IMR-90 (cell line): Measurements from ENCODE around the gene RPN1. TPM values are rescaled to one million over a fixed set of nuclear protein-coding genes. Genes with fewer than 3 reads are reported as not detected.

ENCODE experiments used
- ATAC-seq: fragments of 200-7000 bp; cut with Tn5 transposase; 2 replicates; pipeline ENCODE4 v1.9.1; 2020; ENCODE audit warnings: low read depth, mild to moderate bottlenecking, moderate library complexity
- BruUV-seq: library from RNA; stranded (reverse); fragments of 400-500 nt; replicated peaks from 2 replicates; lab custom pipeline; 2021; lab: Mats Ljungman, UMichigan
- CTCF ChIA-PET: fragments of 300-600 bp; formaldehyde crosslinking; extraction: SDS; loops from one replicate; lab custom pipeline; 2021; ENCODE audit warnings: antibody characterized with exemption; lab: Yijun Ruan, JAX
- POLR2A ChIA-PET: fragments of 300-600 bp; sonication (Branson Sonifier 250); formaldehyde crosslinking; loops from one replicate; lab custom pipeline; 2022; ENCODE audit warnings: antibody characterized with exemption; ENCODE audit not compliant: unreplicated experiment; lab: Charles Lee
- DNase-seq: peaks from one replicate; pipeline ENCODE4 v3.0.0; 2013
- H2AFZ ChIP-seq: replicated peaks from 2 replicates; pipeline ENCODE3; 2013; ENCODE audit warnings: low read length, mild to moderate bottlenecking; ENCODE audit not compliant: poor library complexity
- H2AK5ac ChIP-seq: 2 replicates; pipeline ENCODE4 v1.6.1; 2013; ENCODE audit warnings: low read depth, low read length, inconsistent platforms
- H2AK9ac ChIP-seq: replicated peaks from 2 replicates; pipeline ENCODE3; 2013; ENCODE audit warnings: mild to moderate bottlenecking, low read depth, low read length, moderate library complexity; ENCODE audit not compliant: poor library complexity
- H2BK120ac ChIP-seq: 2 replicates; pipeline ENCODE4 v1.6.1; 2013; ENCODE audit warnings: low read depth, low read length, inconsistent platforms
- H2BK15ac ChIP-seq: 3 replicates; pipeline ENCODE4 v1.6.1; 2013; ENCODE audit warnings: low read depth, low read length, inconsistent platforms
- H2BK20ac ChIP-seq: 2 replicates; pipeline ENCODE4 v1.6.1; 2013; ENCODE audit warnings: low read depth, mild to moderate bottlenecking, inconsistent platforms, low read length, moderate library complexity
- H2BK5ac ChIP-seq: 2 replicates; pipeline ENCODE4 v1.6.1; 2013; ENCODE audit warnings: mild to moderate bottlenecking, low read depth, low read length, inconsistent platforms; ENCODE audit not compliant: poor library complexity, severe bottlenecking
- H3K14ac ChIP-seq: replicated peaks from 2 replicates; pipeline ENCODE4 v1.6.1; 2013; ENCODE audit warnings: low read depth, low read length, inconsistent platforms
- H3K18ac ChIP-seq: 2 replicates; pipeline ENCODE4 v1.6.1; 2013; ENCODE audit warnings: low read depth, low read length, control low read depth
- H3K23ac ChIP-seq: 2 replicates; pipeline ENCODE4 v1.6.1; 2013; ENCODE audit warnings: low read depth, low read length, inconsistent platforms
- H3K27ac ChIP-seq: 2 replicates; pipeline ENCODE4 v1.5.1; 2013; ENCODE audit warnings: mild to moderate bottlenecking, control low read depth, low read length; ENCODE audit not compliant: insufficient read depth
- H3K27me3 ChIP-seq: 2 replicates; pipeline ENCODE4 v1.6.1; 2013; ENCODE audit warnings: low read length; ENCODE audit not compliant: control insufficient read depth, insufficient read depth
- H3K36me3 ChIP-seq: 2 replicates; pipeline ENCODE4 v1.6.1; 2013; ENCODE audit warnings: low read length, mixed read lengths; ENCODE audit not compliant: control insufficient read depth, insufficient read depth
- H3K4ac ChIP-seq: 2 replicates; pipeline ENCODE4 v1.6.1; 2013; ENCODE audit warnings: low read depth, low read length, inconsistent platforms
- H3K4me1 ChIP-seq: 2 replicates; pipeline ENCODE4 v1.6.1; 2013; ENCODE audit warnings: low read length, mixed read lengths; ENCODE audit not compliant: control insufficient read depth, insufficient read depth
- H3K4me2 ChIP-seq: 2 replicates; pipeline ENCODE4 v1.6.1; 2013; ENCODE audit warnings: low read depth, mild to moderate bottlenecking, control low read depth, low read length, moderate library complexity
- H3K4me3 ChIP-seq: 2 replicates; pipeline ENCODE4 v1.5.1; 2013; ENCODE audit warnings: low read depth, mild to moderate bottlenecking, control low read depth, low read length, moderate library complexity; ENCODE audit not compliant: insufficient read depth
- H3K56ac ChIP-seq: 2 replicates; pipeline ENCODE4 v1.6.1; 2013; ENCODE audit warnings: low read length, inconsistent platforms; ENCODE audit not compliant: insufficient read depth; ENCODE audit errors: extremely low read depth
- H3K79me1 ChIP-seq, 2 experiments: 2 replicates each; pipeline ENCODE4 v1.6.1; 2013; ENCODE audit warnings: low read length in 2 of 2, inconsistent platforms in 1 of 2, low read depth in 1 of 2
- H3K9ac ChIP-seq: 2 replicates; pipeline ENCODE4 v1.6.1; 2013; ENCODE audit warnings: low read depth, low read length, control low read depth
- H3K9me1 ChIP-seq: 2 replicates; pipeline ENCODE4 v1.6.1; 2013; ENCODE audit warnings: low read length, inconsistent platforms; ENCODE audit not compliant: insufficient read depth
- H3K9me3 ChIP-seq: 2 replicates; pipeline ENCODE4 v1.6.1; 2013; ENCODE audit warnings: low read length; ENCODE audit not compliant: control insufficient read depth, insufficient read depth
- H4K20me1 ChIP-seq: 2 replicates; pipeline ENCODE4 v1.6.1; 2013; ENCODE audit warnings: low read length, inconsistent platforms; ENCODE audit not compliant: insufficient read depth
- H4K5ac ChIP-seq: 2 replicates; pipeline ENCODE4 v1.6.1; 2013; ENCODE audit warnings: mild to moderate bottlenecking, low read depth, low read length, control low read depth
- H4K8ac ChIP-seq, 2 experiments: 2 replicates each; pipeline ENCODE4 v1.6.1; 2013; ENCODE audit warnings: low read depth in 2 of 2, low read length in 2 of 2, control low read depth in 1 of 2, inconsistent platforms in 1 of 2
- H4K91ac ChIP-seq: 2 replicates; pipeline ENCODE4 v1.6.1; 2013; ENCODE audit warnings: low read depth, low read length, inconsistent platforms; ENCODE audit not compliant: insufficient read depth
- CTCF ChIP-seq: conservative IDR thresholded peaks from 2 replicates; pipeline ENCODE4 v1.5.1; 2012; ENCODE audit warnings: mild to moderate bottlenecking, low read depth, low read length, improper control_type of control experiment
- POLR2A ChIP-seq: IDR thresholded peaks from 2 replicates; pipeline ENCODE4 v1.6.1; 2012; ENCODE audit warnings: mild to moderate bottlenecking, low read depth, low read length
- WGBS, 2 experiments: methylation state at CpG; one replicate each; pipeline versions ENCODE4 v1.1.5 to v1.1.7; 2013; ENCODE audit warnings: missing lambda C conversion rate in 2 of 2; ENCODE audit not compliant: insufficient read length in 1 of 2; ENCODE audit errors: extremely low coverage in 2 of 2; 5-methylcytosine and 5-hydroxymethylcytosine counted together
- dilution Hi-C: fragments of 300-500 bp; cut with HindIII; formaldehyde crosslinking; loops from one replicate; pipeline ENCODE4 v1.14.3; 2018; ENCODE audit warnings: low sequenced_read_pairs; ENCODE audit not compliant: unreplicated experiment
- in situ Hi-C: fragments of 300-500 bp; cut with MboI; formaldehyde crosslinking; loops from 3 replicates; pipeline ENCODE4 v1.14.3; 2019; ENCODE audit warnings: low sequenced_read_pairs, inconsistent platforms, mixed read lengths
- intact Hi-C: fragments of 100-400 bp; cut with micrococcal nuclease; formaldehyde crosslinking; loops from 2 replicates; pipeline ENCODE4 v1.10.0; 2022
- polyA plus RNA-seq, 3 experiments: library from polyadenylated mRNA; depleted of rRNA; stranded (reverse); fragments of >200 nt; gene quantifications; 2 replicates each; pipeline ENCODE4 v1.2.3, GENCODE V29; 2012; ENCODE audit warnings: low replicate concordance in 1 of 3
- total RNA-seq: library from RNA; depleted of rRNA; stranded (reverse); fragments of >200 nt; gene quantifications from 2 replicates; pipeline ENCODE4 v1.2.3, GENCODE V29; 2012

RPN1 gene
- total and polyA plus RNA-seq, 2 of the 4 experiments (the other 2 are of a cell fraction): 252 to 736 TPM

- Histone ChIP-seq H4K91ac (no peak overlapping the region), H2BK120ac (no peak overlapping the region), H4K20me1 (no peaks in the 10 kb centered on the region), H3K4me2 (no peak overlapping the region), H2BK20ac (no peak overlapping the region), H3K18ac (no peak overlapping the region), H3K9me1 (no peaks in the 10 kb centered on the region), H3K27ac (no peak overlapping the region), H2BK15ac (no peak overlapping the region), H3K9me3 (peaks cover 2% of the 10 kb centered on the region; the same call in 1 of the 2 replicates), H2BK5ac (no peak overlapping the region), H2AK5ac (no peak overlapping the region), H4K8ac (no peak overlapping the region), H2AFZ (no peak overlapping the region), H3K27me3 (peaks cover 13% of the 10 kb centered on the region), H4K5ac (no peak overlapping the region), H2AK9ac (no peak overlapping the region), H3K56ac (no peak overlapping the region), H3K9ac (no peak overlapping the region), H3K79me1 (no peaks in the 10 kb centered on the region), H3K14ac (no peak overlapping the region), H3K36me3 (no peaks in the 10 kb centered on the region), H3K4ac (no peak overlapping the region), H3K23ac (no peak overlapping the region), H3K4me1 (no peaks in the 10 kb centered on the region), H3K4me3 (no peak overlapping the region)
- dilution Hi-C loops: no loop called here
- CTCF ChIA-PET: interaction anchor here (1.1 to 1.8 kb wide), 3 partner anchors 88 to 415 kb away, joined by 4 to 10 read pairs (median 5); no protein-coding TSS in a partner anchor
- intact Hi-C loops: loop anchor here (10.0 kb wide), 1 partner anchor 280 kb away; no protein-coding TSS in a partner anchor
- no peak for DNase-seq
- whole genome bisulfite sequencing, 2 experiments: 59% methylated on average over 4 of the region's 7 CpGs; no CpG with 5 or more reads in 1 of the 2 experiments
- no TSS peak for BruUV-seq
- POLR2A ChIA-PET: no interaction called here
- no peak for TF ChIP-seq CTCF
- TF ChIP-seq POLR2A: no peak
- no peak for ATAC-seq
- in situ Hi-C loops: no loop called here
Observed at GRCh38 chr3:128585189-128585588, 65.4 kb downstream of the RPN1 start.
